HG02763 (cell line): ENCODE results near the gene SLC25A22.

Experiments
- ATAC-seq: cut with Tn5 transposase; IDR thresholded peaks from one replicate; pipeline ENCODE4 v1.9.1; 2021; ENCODE audit warnings: mild to moderate bottlenecking, moderate library complexity; ENCODE audit not compliant: unreplicated experiment

The SLC25A22 gene

GRCh38 chr11:798093-798713 is at the start of gene SLC25A22:
SLC25A22 (minus strand) TSS chr11:798281; CDS start chr11:795006, 3,275 bp downstream.
- peak; percentile 69 for ATAC-seq

- no peak for ATAC-seq
Observed at GRCh38 chr11:847876-848275, 49.8 kb upstream of the SLC25A22 start.

DNA sequence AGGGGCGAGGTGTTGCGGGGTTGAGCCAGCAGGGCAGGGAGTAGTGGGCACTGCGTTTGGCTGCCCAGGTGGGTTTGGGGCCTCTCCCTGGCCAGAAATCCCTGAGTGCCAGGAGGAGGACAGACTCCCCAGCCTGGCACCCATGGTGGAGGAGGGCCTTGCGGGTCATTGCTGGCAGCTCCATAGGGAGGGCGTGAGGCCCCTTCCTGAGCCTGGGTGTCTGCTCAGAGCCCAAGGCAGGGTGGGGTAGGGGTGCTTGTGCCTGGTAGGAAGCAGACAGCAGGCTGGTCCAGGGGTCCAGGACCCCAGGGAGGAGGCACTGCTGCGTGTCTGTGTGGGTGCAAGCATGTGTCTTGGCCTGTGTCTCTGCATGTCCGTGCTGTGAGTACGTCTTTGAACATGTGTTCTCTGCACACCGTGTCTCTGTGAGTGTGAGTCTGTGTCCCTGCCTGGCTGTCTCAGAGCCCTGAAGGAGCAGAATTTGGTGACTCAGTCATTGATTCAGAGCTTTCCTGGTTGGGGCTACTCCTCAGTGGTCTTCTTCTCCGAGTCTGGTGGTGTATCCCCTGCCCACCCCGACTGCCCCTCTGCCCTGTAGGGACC is 48.5 kb upstream of the SLC25A22 start:
- no peak for ATAC-seq

DNA sequence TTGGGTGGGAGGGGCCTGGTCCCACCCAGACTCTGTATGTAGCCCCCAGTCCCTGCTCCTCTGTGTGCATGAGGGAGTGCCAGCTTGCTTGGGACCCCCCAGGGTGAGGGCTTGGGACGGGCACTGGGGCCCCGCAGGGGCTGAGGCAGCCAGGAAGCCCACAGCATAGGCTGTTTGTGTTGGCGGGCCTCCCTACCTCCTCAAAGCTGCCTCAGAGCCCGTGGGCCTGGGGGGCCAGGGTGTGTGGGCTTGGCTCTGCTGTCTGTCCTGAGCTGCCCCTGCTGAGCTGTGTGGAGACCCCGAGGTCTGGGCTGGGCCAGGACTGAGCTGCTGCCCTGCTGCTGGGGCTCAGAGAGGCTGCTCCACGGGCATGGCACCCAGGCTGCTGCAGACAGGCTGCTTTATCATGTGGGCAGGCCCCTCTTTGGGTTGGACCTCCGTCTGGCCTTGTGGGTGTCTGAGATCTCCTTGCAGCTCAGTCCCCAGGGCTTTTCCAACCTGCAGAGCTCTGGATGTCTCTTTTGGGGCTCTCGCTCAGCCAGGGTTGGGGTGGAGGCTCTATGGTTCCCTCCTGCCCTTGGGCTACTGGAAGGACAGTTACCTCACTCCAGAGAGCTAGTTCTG is 47.9 kb upstream of the SLC25A22 start:
- no peak for ATAC-seq

DNA sequence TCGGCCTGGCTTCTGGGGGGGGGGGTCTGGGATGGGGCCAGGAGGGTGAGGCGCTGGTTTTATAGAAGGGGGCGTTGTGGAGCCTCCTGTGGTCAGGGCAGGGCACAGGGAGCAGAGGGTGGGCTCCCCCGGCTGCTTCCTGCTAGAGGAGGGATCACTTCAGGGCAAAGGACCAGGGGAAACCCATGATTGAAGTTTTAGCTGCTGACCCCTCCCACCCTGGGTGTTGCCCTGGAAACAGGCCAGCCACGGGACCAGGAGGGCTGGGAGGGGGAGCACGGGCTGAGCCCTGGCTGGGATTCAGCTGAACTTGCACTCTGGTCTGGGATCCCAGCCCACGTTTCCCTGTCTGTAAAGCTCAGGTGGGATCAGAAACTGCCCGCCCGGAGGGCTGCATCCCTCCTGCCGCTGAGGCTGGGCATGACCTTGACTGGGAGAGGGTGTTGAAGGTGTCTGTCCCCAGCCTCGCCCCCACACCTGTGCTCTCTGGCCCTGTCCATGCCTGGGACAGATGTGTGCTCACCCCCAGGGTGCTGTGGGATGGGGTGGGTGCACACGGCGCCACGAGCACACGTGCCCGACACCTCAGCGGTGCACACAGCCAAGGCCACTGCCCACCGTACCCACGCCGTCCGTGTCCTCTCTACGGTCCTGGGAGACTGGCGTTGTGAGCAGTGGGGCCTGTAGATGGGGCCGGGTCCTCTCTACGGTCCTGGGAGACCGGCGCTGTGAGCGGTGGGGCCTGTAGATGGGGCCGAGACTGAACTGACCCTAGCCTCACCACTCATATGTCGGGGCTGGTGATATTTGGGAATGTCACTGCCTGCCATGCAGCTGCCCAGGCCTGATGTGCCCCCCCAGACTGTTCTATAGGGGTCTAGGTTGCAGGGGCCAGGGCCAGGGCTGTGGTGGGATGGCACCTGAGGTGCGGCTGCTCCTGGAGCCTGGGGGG is 46.9 kb upstream of the SLC25A22 start:
- no peak for ATAC-seq

GRCh38 chr11:843818-844692 is 46.0 kb upstream of the SLC25A22 start:
- ATAC-seq: no peak

GRCh38 chr11:843086-843734 is 45.1 kb upstream of the SLC25A22 start:
- ATAC-seq: no peak

DNA sequence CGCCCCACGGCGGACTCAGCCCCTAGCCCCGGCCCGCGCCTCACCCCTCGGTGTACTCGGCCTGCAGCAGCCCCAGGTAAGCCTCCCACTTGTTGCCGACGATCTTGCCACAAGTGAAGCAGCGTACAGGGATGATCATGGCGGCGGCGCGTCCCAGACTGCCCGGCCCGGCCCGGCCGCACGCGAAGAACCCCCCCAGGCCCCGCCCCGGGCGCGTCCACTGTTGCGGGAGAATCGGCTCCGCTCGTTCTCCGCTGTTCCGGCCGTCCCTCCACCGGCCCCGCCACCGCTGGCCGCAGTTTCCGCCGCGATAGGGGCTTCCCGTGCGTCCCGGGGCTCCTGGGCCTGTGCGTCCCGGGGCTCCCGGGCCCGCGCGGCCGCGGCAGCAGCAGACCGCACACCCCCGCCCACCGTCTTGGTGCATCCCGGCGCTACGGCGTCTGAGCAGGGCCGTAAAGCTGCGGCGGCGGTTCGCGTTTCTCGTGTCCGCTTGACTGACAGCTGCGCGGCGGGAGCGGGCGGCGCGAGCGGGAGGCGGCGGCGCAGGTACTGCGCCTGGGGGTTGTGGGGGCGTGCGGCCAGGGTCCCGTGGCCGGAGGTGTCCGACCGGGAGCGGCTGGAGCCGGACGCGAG is 44.4 kb upstream of the SLC25A22 start, which contains the start of the genes POLR2L and TSPAN4:
Gene POLR2L, minus strand, starts transcription at position 160 of the 633 bp plus-strand sequence. Its CDS starts 21 bp downstream, at position 139.
Gene TSPAN4, plus strand, starts transcription at position 483 of the 633 bp plus-strand sequence. CDS start 7,453 bp downstream, outside the sequence.
- peak; percentile 58 for ATAC-seq

GRCh38 chr11:841981-842369 is 43.9 kb upstream of the SLC25A22 start:
- no peak for ATAC-seq

GRCh38 chr11:839875-840617 is 42.0 kb upstream of the SLC25A22 start:
- no peak for ATAC-seq

GRCh38 chr11:839280-839623 is 41.2 kb upstream of the SLC25A22 start:
- no peak for ATAC-seq

DNA sequence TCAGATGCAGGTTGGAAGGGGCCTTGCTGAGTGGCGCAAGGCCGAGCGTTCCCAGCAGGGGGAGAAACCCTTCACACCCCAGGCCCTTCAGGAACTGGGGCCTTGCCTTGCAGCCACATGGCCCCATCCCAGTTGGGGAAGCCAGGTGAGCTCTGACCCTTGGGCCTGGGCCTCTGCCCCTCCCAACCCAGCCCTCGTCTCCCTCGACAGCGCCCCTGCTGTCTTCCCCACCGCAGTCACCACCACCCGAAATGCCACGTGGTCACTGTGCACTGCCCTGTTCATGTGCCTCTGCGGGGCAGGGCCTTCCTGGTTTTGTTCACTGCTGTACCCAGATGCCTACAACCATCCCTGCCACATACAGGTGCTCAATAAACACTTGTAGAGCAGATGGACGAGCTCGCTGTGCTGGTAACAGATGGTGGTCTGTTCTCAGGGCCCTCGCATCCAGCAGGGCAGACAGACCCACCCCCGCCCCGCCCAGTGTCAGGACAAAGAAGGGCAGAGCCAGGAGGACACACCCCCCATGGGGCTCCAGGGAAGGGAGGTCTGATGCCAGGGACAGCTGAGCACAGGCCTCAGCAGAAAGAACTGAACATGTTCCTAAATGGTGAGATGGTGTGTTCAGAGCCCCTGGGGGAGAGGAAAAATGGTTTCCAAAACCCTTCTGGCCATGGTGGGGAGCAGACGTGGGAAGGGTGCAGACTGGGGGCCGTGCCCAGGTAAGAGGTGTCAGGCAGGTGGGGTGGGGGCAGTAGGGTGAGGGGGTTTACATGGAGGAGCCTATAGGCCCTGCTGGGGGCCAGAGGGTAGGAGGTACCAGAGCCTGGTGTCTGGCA is 40.6 kb upstream of the SLC25A22 start:
- no peak for ATAC-seq

DNA sequence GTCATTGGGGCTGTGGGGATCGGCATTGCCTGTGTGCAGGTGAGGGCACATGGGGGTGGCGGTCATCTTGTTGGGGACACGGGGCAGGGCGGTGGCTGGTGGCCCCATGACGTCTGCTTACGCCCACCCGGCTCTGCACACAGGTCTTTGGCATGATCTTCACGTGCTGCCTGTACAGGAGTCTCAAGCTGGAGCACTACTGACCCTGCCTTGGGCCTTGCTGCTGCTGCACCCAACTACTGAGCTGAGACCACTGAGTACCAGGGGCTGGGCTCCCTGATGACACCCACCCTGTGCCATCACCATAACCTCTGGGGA is 39.9 kb upstream of the SLC25A22 start:
- ATAC-seq: no peak

GRCh38 chr11:837189-837989 is 39.3 kb upstream of the SLC25A22 start:
- ATAC-seq: no peak

DNA sequence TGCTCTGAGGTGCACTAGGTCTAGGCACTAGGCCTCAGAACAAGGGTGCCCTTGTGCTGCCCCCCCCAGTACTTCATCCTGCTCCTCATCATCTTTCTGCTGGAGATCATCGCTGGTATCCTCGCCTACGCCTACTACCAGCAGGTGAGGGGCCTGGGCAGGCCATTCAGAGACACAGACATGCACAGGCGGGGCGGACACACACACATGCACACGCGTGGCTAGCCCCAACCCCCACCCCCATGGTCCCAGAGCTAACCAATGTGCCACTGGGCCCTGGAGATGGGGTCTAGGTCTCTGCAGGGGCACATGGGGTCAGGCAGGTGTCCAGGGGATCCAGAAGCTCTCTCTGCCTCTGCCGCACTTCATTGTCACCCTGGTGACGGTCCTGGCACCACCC is 38.6 kb upstream of the SLC25A22 start:
- ATAC-seq: no peak

- ATAC-seq: no peak
Observed at GRCh38 chr11:836274-836673, 38.2 kb upstream of the SLC25A22 start.
